ENCODE results near the gene CA7.

CA7 gene

GRCh38 chr16:66845791-66846221 lies 1.6 kb downstream of the CA7 start:
- Histone ChIP-seq H3K4me1 (ENCODE audit: control insufficient read depth, insufficient read depth, low read length) (no peaks in the 10 kb centered on the region), H3K9me3 (ENCODE audit: control insufficient read depth, low read length) (no peaks in the 10 kb centered on the region), H3K4me3 (ENCODE audit: insufficient read depth, low read depth, low read length) (no peak overlapping the region), H3K36me3 (ENCODE audit: control insufficient read depth, insufficient read depth, low read length) (no peaks in the 10 kb centered on the region), H3K27ac (ENCODE audit: insufficient read depth, low read depth, low read length, poor library complexity, severe bottlenecking) (no peak overlapping the region), H3K27me3 (ENCODE audit: control insufficient read depth, insufficient read depth, low read length, poor library complexity, severe bottlenecking) (peaks cover 74% of the 10 kb centered on the region)
- WGBS, 2 experiments, result 59 to 60% methylated on average over 9 of the region's 9 CpGs

DNA sequence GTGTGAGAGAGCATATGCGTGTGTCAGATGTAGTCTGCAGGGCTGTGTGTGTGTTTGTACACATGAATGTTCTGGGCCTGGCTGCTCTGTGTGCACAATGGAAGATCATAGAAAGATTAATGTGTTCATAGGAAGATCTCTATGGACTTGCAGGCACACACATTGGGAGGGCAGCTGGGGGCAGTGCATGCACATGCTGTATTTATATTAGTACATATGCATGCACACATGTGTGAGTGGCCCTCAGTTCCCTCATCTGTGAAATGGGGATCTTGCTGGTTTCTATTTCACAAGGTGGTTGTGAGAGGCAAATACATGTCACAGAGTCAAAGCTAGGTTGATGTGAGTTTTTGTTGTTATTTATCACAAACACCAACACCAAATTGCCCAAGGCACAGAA lies 2.1 kb downstream of the CA7 start:
- Histone ChIP-seq H3K27me3 (ENCODE audit: control insufficient read depth, insufficient read depth, low read length, poor library complexity, severe bottlenecking) (peaks cover 72% of the 10 kb centered on the region), H3K36me3 (ENCODE audit: control insufficient read depth, insufficient read depth, low read length) (no peaks in the 10 kb centered on the region), H3K4me1 (ENCODE audit: control insufficient read depth, insufficient read depth, low read length) (no peaks in the 10 kb centered on the region), H3K27ac (ENCODE audit: insufficient read depth, low read depth, low read length, poor library complexity, severe bottlenecking) (no peak overlapping the region), H3K4me3 (ENCODE audit: insufficient read depth, low read depth, low read length) (no peak overlapping the region), H3K9me3 (ENCODE audit: control insufficient read depth, low read length) (no peaks in the 10 kb centered on the region)
- 93 to 97% methylated on average over 1 of the region's 1 CpG for WGBS, 2 experiments

- peaks cover 66% of the 10 kb centered on the region for H3K27me3 ChIP-seq (ENCODE audit: control insufficient read depth, insufficient read depth, low read length, poor library complexity, severe bottlenecking)
- H3K9me3 ChIP-seq (ENCODE audit: control insufficient read depth, low read length), result no peaks in the 10 kb centered on the region
- no peak overlapping the region for H3K27ac ChIP-seq (ENCODE audit: insufficient read depth, low read depth, low read length, poor library complexity, severe bottlenecking)
- H3K4me3 ChIP-seq (ENCODE audit: insufficient read depth, low read depth, low read length), result no peak overlapping the region
- WGBS, 2 experiments, result 91 to 92% methylated on average over 6 of the region's 6 CpGs
- H3K36me3 ChIP-seq (ENCODE audit: control insufficient read depth, insufficient read depth, low read length), result no peaks in the 10 kb centered on the region
- H3K4me1 ChIP-seq (ENCODE audit: control insufficient read depth, insufficient read depth, low read length), result no peaks in the 10 kb centered on the region
Measured at GRCh38 chr16:66846831-66847230, 2.6 kb downstream of the CA7 start.

- no peak overlapping the region for H3K27ac ChIP-seq (ENCODE audit: insufficient read depth, low read depth, low read length, poor library complexity, severe bottlenecking)
- WGBS, 2 experiments, result 59 to 81% methylated on average over 4 to 5 of the region's 6 CpGs
Measured at GRCh38 chr16:66847533-66848067, 3.4 kb downstream of the CA7 start.

DNA sequence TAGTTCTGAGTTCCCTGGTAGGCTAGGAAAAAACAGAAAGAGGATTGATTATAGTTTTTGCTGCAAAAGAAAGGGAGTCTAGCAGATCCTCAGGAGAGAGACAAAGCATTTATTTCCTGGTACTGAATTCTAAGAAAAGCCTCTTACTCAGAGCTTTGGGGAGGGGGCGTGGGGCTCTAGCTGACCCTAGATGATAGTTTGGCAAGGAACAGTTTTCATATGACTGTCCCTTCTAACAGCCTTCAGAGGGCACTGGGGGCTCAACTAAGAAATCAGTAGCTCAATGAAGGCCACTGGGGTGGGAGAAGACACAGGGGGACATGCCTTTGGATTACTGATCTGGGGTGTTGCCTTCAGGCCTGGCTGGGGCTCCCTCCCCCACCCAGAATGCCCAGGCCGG lies 4.0 kb downstream of the CA7 start:
- Histone ChIP-seq H3K9me3 (ENCODE audit: control insufficient read depth, low read length) (no peaks in the 10 kb centered on the region), H3K27ac (ENCODE audit: insufficient read depth, low read depth, low read length, poor library complexity, severe bottlenecking) (no peak overlapping the region), H3K27me3 (ENCODE audit: control insufficient read depth, insufficient read depth, low read length, poor library complexity, severe bottlenecking) (peaks cover 54% of the 10 kb centered on the region)

More at GRCh38 chr16:66847533-66848067, 3.4 kb downstream of the CA7 start:
- H3K36me3 ChIP-seq (ENCODE audit: control insufficient read depth, insufficient read depth, low read length), result no peaks in the 10 kb centered on the region
- H3K9me3 ChIP-seq (ENCODE audit: control insufficient read depth, low read length), result no peaks in the 10 kb centered on the region
- H3K4me3 ChIP-seq (ENCODE audit: insufficient read depth, low read depth, low read length), result no peak overlapping the region
- H3K27me3 ChIP-seq (ENCODE audit: control insufficient read depth, insufficient read depth, low read length, poor library complexity, severe bottlenecking), result peaks cover 60% of the 10 kb centered on the region
- no peaks in the 10 kb centered on the region for H3K4me1 ChIP-seq (ENCODE audit: control insufficient read depth, insufficient read depth, low read length)

GRCh38 chr16:66849021-66849420 lies 4.8 kb downstream of the CA7 start:
- Histone ChIP-seq H3K36me3 (ENCODE audit: control insufficient read depth, insufficient read depth, low read length) (no peaks in the 10 kb centered on the region), H3K9me3 (ENCODE audit: control insufficient read depth, low read length) (no peaks in the 10 kb centered on the region), H3K4me3 (ENCODE audit: insufficient read depth, low read depth, low read length) (no peak overlapping the region), H3K27me3 (ENCODE audit: control insufficient read depth, insufficient read depth, low read length, poor library complexity, severe bottlenecking) (peaks cover 46% of the 10 kb centered on the region), H3K27ac (ENCODE audit: insufficient read depth, low read depth, low read length, poor library complexity, severe bottlenecking) (no peak overlapping the region), H3K4me1 (ENCODE audit: control insufficient read depth, insufficient read depth, low read length) (no peaks in the 10 kb centered on the region)
- 79% methylated on average over 2 of the region's 2 CpGs for WGBS, 2 experiments

More for the DNA sequence above, 4.0 kb downstream of the CA7 start:
- H3K4me3 ChIP-seq (ENCODE audit: insufficient read depth, low read depth, low read length), result no peak overlapping the region
- H3K36me3 ChIP-seq (ENCODE audit: control insufficient read depth, insufficient read depth, low read length), result no peaks in the 10 kb centered on the region
- H3K4me1 ChIP-seq (ENCODE audit: control insufficient read depth, insufficient read depth, low read length), result no peaks in the 10 kb centered on the region
- 78 to 89% methylated on average over 2 of the region's 2 CpGs for WGBS, 2 experiments

DNA sequence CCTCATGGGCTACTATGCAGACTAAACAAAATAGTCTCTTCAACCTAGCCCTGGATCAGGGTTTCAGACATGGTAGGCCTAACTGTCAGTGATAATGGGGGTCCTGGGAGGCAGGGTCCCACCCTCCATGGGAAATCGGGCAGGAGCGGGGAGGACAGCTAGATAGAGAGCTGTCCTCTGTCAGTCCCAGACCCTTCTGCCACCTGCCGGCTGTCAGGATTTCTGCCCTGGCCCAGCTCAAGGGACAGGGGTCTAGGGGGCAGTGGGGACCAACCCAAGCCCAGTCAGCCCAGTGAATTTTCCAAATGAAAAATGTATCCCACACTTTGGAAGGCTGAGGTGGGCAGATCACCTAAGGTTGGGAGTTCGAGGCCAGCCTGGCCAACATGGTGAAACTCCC lies 5.3 kb downstream of the CA7 start:
- Histone ChIP-seq H3K9me3 (ENCODE audit: control insufficient read depth, low read length) (no peaks in the 10 kb centered on the region), H3K4me1 (ENCODE audit: control insufficient read depth, insufficient read depth, low read length) (no peaks in the 10 kb centered on the region), H3K4me3 (ENCODE audit: insufficient read depth, low read depth, low read length) (no peak overlapping the region), H3K27me3 (ENCODE audit: control insufficient read depth, insufficient read depth, low read length, poor library complexity, severe bottlenecking) (peaks cover 41% of the 10 kb centered on the region), H3K36me3 (ENCODE audit: control insufficient read depth, insufficient read depth, low read length) (no peaks in the 10 kb centered on the region), H3K27ac (ENCODE audit: insufficient read depth, low read depth, low read length, poor library complexity, severe bottlenecking) (no peak overlapping the region)
- 78 to 85% methylated on average over 4 of the region's 4 CpGs for WGBS, 2 experiments

DNA sequence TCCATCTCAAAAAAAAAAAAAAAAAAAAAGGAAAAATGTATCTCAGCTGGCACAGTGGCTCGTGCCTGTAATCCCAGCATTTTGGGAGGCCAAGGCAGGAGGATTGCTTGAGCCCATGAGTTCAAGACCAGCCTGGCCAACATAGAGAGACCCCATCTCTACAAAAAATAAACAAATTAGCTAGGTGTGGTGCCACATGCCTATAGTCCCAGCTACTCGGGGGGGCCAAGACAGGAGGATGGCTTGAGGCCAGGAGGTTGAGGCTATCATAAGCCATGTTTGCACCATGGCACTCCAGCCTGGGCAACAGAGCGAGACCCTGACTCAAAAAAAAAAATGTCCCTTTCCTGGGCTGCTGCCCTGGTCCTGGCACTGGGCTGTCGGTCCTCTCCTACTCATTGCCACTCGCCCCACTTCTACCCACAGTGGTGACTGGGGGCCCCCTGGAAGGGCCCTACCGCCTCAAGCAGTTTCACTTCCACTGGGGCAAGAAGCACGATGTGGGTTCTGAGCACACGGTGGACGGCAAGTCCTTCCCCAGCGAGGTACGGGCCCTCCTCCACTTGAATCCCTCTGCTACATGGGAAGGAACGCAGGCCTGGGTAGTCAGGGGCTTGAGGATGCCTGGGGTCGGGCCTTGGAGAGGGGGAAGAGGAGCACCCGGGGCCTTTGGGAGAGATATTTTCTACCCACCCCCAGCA lies 6.1 kb downstream of the CA7 start:
- Histone ChIP-seq H3K27me3 (ENCODE audit: control insufficient read depth, insufficient read depth, low read length, poor library complexity, severe bottlenecking) (peaks cover 34% of the 10 kb centered on the region), H3K27ac (ENCODE audit: insufficient read depth, low read depth, low read length, poor library complexity, severe bottlenecking) (no peak overlapping the region), H3K9me3 (ENCODE audit: control insufficient read depth, low read length) (no peaks in the 10 kb centered on the region), H3K36me3 (ENCODE audit: control insufficient read depth, insufficient read depth, low read length) (no peaks in the 10 kb centered on the region), H3K4me3 (ENCODE audit: insufficient read depth, low read depth, low read length) (no peak overlapping the region), H3K4me1 (ENCODE audit: control insufficient read depth, insufficient read depth, low read length) (no peaks in the 10 kb centered on the region)
- WGBS, 2 experiments, result 92 to 95% methylated on average over 14 of the region's 14 CpGs

- H3K27ac ChIP-seq (ENCODE audit: insufficient read depth, low read depth, low read length, poor library complexity, severe bottlenecking), result no peak overlapping the region
- no peak overlapping the region for H3K4me3 ChIP-seq (ENCODE audit: insufficient read depth, low read depth, low read length)
- H3K4me1 ChIP-seq (ENCODE audit: control insufficient read depth, insufficient read depth, low read length), result no peaks in the 10 kb centered on the region
- H3K9me3 ChIP-seq (ENCODE audit: control insufficient read depth, low read length), result no peaks in the 10 kb centered on the region
- H3K27me3 ChIP-seq (ENCODE audit: control insufficient read depth, insufficient read depth, low read length, poor library complexity, severe bottlenecking), result peaks cover 23% of the 10 kb centered on the region
- no peaks in the 10 kb centered on the region for H3K36me3 ChIP-seq (ENCODE audit: control insufficient read depth, insufficient read depth, low read length)
- WGBS, 2 experiments, result 93 to 95% methylated on average over 13 of the region's 13 CpGs
Measured at GRCh38 chr16:66851166-66851964, 7.2 kb downstream of the CA7 start.
